Stimulated activated CD8-positive, alpha-beta memory T cell treated with anti-CD3 and anti-CD28 coated beads, Interleukin-15, amount 100 ng/mL, for 1 hour (primary cell): ENCODE data around the gene ATP6V0C.

Experiments used
- DNase-seq: peaks from one replicate; pipeline ENCODE4 v3.0.0-alpha.2; 2020; ENCODE audit warnings: low read depth

The ATP6V0C gene

DNA sequence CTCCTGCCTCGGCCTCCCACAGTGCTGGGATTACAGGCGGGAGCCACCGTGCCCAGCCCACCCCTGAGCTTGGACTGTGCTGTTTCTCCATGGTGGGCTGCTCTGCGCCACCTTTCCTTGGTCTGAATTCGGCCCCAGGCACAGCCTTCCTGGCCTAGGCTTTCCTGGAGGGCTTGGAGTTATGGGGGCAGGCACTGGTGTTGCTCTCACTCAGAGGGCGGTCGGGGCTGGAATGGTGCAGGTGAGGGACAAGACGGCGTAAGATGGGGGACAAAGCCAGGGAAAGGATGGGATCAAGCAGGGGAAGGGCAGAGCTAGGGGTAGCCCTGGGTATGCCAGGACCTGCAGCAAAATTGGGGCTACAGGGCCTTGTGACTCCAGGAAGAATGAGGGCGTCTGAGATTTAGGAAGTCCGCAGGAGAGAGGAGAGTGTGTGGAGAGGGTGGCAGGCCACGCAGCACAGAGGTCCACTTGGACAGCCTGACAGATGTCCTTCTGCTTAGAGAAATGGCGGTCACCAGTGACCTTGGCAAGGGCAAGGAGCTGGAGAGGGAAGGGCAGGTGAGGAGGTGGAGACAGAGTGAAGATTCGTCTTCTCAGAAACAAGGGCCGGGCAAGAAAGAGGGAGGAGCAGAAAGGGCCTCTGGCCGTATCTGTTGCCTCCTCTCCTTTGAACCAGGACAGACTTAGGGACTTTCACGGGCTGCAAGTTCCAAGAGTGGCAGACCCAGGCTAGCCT is 1.6 kb upstream of the ATP6V0C start:
- DNase-seq: no peak

DNA sequence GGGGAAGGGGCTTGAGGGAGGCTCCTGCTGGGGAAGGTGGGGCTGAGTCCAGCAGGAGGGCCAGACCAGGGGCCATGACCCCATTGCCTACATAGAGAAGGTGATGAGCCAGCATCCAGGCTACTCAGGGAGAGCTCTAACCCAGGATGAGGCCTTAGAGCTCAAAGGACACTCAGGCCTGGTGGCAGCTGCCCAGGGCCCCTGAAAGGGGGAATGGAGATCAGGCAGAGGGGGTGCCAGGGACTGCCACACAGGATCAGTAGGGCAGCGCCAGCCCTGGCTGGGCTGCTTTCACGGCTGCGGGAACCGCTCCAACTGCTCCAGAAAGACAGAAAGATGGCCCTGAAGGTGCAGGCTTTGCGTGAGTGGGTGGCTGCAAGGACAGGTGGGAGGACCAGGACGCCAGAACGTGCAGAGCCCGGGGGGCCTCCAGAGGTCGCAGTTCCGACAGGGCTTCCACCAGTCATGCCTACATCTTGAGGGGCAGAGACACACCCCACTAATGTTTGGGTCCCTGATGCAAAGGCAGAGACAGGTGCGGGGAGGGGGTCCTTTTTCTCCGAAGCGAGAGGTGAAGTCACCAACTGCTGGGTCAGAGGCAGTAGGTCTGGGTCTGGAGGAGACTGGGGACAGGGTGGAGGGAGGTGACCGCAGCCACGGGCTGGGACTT is 882 bp upstream of the ATP6V0C start:
- no peak for DNase-seq

DNA sequence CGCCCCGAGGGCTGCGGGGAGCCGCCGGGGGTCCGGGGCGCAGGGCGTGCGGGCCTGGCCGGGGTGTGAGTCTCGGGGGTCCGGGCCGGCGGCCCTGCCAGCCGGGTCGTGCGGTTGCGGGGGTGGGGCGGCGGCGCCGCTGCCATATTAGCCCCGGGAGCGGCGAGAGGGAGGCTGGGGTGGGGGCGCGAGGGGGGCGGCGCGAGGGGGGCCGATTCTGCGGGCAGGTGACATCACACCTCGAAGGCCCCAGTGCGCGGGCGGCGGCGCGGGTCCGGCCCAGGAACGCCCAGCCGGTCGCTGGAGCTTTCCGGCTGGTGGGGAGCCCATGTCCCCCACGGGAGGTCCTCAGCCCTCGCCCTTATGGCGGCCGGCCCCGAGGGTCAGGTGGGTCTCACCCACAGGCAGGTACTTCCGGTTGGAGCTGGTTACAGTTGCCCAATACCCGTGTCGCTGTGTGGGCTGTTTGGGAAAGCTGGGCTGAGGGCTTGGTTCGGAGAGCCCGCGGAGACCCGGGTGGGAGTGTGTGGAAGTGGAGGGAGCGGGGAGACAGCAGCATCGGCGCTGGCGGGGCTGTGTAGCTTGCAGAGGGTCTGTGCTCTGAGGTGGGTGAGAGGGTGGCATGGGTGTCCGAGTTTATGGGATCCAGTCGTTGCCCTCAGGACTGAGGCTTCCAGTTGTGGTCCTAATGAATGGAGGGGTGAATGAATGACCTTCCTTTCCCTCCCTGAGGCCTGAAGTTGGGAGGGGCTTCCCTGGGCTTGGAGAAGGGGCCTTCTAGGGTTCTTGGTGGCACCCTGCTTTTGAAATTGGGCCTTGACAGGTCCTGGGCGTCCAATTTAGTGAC is 804 bp downstream of the ATP6V0C start:
- DNase-seq: no peak

DNA sequence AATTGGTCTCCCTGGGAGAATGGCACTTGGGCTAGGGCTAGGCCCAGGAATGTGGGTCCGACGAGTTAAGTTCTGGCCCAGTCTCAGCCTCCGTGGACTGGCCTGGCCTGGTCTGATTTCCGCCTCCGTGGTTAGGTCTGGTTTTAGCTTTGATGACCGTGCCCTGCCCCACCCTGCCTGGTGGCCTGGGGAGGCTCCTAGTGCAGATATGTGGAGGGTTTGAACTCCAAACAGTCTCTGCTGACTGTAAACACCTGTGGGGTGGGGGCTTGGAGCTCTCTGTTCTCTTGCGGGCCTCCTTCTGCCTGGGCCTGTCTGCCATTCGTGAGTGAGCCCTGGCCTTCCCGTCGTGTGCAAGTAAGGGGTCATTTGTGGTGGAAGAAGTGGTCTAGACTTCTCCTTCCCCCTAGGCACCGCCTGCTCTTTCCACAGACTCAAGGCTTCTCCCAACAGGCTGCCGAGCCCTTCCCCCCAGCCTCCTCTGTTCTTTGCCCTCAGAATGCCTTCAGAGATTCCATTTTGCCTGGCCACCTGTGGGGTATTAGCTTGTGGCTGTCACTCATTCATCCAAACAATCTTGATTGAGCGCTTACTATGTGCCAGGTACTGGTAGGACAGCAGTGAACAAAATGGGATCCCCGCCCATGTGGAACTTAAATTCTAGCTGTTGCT is 1.6 kb downstream of the ATP6V0C start:
- no peak for DNase-seq

DNA sequence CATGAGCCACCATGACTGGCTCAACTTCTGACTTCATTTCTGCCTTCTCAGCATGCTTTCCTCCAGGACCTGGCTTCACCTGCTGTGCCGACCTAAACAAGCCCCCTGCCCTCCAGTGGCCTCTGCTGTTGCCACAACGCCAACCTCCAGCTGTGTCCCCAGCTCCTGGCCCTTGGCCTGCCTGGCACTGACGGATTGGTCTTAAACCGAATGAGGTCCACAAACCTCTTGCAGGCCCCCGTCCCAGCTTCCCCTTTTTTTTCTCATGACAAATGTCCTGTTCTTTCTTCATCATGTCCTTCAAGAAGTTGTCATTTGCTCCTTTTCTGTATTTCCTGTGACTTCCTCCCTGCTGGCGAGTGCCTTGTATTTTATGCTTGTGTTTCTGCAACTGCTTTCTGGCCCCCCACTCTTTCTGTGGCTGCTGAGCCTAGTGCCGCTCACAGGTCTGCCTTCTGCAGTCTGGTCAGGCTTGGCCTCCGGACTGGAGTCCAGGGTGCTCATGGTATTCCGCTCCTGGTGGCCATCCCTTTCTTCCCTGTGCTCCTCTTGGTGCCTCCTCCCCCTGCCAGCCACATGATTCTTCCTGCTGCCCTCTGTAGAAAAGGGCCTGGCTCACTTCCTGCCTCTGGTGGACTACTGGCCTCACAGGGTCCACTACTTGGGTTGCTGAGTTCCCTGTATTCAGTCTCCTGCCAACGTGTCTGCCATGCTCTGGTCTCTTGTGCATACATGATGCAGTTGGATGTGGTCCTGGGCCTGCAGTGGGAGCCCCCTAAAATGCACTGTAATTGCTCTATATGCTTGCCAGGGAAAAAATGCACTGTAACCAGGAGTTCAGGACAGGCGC is 2.9 kb downstream of the ATP6V0C start:
- no peak for DNase-seq

DNA sequence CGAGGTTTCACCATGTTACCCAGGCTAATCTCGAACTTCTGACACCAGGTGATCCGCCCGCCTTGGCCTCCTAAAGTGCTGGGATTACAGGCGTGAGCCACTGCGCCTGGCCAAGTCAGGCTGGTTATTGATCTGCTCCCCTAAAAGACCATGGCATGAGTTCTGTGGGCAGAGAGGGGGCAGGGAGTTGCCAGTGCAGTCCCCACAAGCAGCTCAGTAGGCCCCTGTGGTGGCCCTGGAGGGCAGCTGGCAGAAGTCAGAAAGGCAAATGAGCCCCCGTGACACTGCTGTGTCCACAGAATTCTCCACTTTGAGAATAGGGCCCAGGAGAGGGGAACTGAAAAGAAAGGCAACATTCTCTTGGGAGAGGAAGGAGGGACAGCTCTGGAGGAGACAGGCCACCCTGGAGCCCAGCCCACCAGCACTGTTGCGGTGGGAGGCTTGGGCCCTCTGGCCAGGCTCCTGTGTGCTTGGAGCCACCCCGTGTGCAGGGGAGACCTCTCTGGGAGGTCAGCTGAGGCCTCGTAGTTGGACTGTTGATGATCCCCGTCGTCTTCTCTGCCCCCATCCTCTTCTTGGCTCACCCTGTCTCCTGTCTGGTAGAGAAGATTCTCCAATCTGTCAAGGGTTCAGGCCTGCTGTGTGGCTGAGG is 4.3 kb downstream of the ATP6V0C start:
- DNase-seq: no peak

DNA sequence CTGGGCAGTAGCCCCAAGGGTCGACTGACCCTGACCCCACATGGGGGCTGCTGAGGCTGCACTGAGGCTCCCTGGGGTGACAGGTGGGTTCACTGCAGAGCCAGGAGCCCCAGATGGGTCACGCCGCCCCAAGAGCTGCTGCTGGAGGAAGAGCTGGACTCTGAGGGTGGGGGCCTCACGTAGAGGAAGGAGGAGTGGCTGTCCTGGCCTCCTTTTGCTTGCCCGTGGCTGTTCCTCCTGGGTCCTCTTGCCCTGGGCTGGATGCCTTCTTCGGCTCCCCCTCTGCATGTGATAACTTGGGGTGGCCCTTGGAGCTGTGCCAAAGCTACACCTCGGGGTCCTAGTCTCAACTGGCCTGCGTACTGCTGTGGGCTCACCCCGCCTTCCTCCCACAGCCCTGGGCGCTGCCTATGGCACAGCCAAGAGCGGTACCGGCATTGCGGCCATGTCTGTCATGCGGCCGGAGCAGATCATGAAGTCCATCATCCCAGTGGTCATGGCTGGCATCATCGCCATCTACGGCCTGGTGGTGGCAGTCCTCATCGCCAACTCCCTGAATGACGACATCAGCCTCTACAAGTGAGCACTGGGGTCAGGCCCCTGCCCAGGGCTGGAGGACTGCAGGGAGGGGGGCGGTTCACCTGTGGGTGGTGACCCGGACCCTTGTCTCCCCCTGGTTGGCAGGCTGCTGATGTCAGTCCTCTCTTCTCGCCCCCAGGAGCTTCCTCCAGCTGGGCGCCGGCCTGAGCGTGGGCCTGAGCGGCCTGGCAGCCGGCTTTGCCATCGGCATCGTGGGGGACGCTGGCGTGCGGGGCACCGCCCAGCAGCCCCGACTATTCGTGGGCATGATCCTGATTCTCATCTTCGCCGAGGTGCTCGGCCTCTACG is 5.3 kb downstream of the ATP6V0C start:
- no peak for DNase-seq

DNA sequence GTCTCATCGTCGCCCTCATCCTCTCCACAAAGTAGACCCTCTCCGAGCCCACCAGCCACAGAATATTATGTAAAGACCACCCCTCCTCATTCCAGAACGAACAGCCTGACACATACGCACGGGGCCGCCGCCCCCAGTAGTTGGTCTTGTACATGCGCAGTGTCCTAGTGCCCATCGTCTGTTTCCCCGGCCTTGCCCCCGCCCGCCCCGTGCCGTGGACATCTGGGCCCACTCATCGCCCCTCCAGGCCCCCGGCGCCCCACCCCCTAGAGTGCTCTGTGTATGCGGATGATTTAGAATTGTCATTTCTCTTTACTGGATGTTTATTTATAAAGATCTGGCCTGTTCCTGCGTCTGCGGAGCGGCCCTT is 5.9 kb downstream of the ATP6V0C start:
- no peak for DNase-seq

DNA sequence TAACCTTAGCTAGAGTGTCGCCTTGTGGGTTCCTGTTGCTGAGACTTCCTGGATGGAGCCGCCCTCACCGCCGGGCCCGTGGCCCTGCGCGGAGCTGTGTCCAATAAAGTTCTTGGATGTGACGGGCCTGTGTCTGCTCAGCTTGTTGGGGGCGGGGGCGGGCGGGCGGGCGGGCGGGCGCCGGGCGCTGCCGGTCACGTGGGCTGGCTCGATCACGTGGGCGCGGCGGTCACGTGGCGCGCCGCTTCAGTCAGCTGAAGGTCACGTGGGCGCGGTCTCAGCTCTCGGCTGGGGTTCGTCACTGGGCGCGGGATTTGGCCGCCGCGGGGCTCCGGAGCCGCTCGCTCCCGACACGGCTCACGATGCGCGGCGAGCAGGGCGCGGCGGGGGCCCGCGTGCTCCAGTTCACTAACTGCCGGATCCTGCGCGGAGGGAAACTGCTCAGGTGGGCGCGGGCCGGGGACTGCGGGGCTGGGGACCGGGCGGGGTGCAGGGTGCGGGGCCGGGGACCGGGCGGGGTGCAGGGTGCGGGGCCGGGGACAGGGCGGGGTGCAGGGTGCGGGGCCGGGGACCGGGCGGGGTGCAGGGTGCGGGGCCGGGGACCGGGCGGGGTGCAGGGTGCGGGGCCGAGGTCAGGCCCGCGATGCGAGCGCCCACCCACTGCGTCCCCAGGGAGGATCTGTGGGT is 6.5 kb downstream of the ATP6V0C start, which contains the start of gene AMDHD2:
TSS of gene AMDHD2 (plus strand) at position 275 of the 687 bp plus-strand sequence. CDS start at position 363, 88 bp downstream.
- peak; percentile 77 for DNase-seq

DNA sequence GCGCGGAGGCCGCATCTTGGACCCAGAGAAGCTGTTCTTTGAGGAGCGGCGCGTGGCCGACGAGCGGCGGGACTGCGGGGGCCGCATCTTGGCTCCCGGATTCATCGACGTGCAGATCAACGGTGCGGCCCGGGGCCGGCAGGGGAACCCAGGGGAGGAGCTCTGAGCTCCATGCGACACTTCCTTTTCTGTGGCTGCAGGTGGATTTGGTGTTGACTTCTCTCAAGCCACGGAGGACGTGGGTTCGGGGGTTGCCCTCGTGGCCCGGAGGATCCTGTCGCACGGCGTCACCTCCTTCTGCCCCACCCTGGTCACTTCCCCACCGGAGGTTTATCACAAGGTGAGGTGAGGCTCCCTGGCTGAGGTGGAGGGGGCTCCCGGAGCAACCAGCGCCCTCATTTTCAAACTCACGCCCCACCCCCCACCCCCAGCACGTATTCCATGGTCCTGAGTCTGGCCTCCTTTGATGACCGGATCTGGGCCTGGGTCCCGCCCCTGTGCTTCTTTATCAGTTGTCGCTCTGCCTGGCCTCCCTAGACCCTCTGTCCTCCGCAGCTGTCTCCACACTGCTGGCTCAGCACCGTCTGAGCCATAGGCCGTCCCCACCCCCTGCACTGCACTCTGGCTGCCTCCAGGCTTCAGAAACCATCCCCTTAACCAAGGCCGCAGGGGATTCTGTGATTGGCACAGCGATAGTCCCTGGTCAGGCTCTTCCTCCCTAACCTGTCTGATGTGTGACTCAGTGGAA is 7.2 kb downstream of the ATP6V0C start:
- peak; percentile 20 for DNase-seq

DNA sequence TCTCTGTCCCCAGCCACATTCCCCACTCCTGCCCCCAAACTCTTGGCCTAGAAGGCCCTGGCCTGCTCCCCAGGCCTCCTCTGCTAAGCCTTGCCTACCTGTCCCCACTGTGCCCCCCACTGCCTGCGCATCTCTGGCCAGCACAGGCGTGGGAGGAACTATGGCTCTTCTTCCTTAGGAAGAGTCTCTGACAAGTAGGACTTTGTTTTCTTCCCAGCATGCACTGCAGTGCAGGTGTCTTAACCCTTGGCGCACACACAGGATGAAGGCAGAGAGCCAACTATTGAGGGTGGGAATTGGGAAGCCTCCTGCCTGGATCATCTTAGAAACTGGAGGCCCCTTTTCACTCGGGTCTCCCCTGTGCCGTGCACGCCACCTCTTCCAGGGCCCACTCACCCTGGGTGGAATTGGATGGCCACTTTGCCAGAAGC is 10.1 kb downstream of the ATP6V0C start:
- no peak for DNase-seq

DNA sequence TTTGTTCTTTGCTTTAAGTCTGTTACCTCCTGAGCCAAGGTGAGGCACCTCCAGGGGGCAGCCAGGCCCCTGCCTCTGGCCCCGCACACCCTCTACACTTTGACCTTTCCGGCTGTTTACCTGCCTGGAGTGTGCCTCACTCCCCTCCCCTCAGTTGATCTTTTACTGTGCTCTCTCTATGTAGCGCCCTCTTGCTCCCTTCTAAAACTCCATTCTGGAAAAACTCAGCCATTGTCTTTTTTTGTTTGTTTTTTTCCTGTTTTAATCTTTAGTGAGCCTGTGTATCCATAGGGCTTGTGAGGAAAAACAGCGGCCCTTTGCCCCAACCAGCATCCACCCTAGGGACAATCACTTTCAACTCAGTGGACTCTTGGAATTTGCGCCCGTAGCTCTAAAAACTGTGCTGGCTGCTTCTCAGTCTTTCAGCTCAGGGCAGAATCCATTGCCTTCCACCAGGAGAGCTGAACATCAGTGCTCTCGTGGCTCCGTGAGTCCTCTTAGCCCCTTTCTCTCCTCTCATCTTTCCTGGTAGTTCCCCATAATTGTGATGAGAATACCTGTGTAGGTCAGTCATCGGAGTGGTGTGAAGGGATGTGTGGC is 10.7 kb downstream of the ATP6V0C start:
- no peak for DNase-seq

DNA sequence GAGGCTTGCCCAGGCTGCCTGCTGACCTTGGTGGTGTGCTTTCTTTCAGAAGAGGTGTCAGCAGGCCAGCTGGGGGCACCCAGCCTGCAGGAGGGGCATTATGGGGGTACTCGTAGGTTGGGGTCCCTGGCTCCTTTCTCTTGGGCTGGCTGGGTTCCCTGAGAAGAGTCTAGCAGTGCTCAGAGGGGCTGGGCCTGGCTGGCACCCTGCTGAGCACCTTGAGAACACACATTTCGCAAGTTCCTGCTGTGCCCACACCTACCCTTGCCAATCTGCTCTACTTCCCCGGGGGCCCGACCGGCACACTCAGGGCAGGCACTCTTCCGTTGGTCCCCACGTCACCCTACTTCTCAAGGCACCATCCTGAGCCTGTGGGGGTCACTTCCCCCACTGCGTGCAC is 12.4 kb downstream of the ATP6V0C start:
- no peak for DNase-seq

DNA sequence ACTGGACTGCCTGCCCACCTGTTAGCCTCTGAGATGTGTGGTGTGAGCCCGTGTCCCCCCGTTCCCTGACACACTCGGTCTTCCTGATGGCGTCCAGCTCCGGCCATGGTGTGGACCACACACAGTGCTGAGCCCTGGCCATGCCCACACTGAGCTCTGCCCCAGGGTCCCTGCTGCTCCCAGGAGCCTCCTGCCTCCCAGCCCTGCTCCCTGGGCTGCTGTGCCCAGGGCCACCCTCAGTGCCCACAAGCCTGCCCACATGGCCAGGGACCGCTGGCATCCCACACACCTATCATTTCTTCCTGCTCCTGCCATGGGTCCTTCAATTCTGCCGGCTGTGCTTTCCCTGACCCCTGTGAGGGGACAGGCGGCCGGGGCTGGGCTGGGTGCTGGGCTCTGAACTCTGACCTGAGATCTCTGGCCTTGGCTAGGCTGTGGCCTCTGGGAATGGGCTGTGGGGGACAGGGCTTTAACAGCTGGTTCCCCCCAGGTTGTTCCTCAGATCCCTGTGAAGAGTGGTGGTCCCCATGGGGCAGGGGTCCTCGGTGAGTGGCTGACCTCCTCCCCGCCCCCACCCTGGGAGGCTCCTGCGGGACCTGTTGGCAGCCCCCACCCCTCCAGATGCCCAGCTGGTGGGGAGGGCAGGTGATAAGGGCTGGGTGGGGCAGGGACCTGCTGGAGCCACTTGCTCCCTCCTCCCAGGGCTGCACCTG is 13.5 kb downstream of the ATP6V0C start:
- DNase-seq: no peak

DNA sequence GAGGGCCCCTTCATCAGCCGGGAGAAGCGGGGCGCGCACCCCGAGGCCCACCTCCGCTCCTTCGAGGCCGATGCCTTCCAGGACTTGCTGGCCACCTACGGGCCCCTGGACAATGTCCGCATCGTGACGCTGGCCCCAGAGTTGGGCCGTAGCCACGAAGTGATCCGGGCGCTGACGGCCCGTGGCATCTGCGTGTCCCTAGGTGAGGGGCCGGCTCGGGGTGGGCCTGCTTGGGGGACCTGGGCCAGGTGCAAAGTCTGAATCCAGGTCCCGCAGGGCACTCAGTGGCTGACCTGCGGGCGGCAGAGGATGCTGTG is 14.0 kb downstream of the ATP6V0C start:
- no peak for DNase-seq

DNA sequence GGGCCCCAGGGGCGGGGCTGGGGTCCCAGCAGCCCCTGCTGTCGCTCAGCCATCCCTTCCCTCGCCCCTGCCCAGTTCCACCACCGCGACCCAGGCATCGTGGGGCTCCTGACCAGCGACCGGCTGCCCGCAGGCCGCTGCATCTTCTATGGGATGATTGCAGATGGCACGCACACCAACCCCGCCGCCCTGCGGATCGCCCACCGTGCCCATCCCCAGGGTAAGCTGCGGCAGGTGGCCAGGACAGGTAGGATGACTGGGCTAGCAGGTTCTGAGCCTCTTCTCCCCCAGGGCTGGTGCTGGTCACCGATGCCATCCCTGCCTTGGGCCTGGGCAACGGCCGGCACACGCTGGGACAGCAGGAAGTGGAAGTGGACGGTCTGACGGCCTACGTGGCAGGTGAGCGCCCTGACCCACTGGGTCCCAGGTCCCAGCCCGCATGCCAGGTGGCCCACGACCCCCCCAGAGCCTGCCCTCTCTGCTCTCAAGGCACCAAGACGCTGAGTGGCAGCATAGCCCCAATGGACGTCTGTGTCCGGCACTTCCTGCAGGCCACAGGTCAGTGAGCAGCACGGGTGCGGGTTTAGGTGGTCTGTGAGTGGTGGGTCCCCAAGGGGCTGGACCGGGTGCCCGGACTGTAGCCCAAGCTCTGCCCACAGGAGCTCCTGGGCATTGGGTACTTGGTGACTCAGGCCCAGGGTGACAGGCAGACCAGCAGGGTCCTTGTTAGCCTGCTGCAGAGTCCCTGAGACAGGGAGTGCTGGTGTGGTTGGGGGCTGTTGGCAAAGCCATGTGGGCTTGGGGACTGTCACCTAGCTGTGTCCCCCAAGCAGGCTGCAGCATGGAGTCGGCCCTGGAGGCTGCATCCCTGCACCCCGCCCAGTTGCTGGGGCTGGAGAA is 14.7 kb downstream of the ATP6V0C start:
- no peak for DNase-seq
